Hematopoietic multipotent progenitor cell treated with erythropoietin and hydrocortisone succinate and interleukin-3 and kit ligand, for 4 days (in vitro differentiated cells): ENCODE measurements around the gene CDC20B.
"Not testable (repeated sequence)": the region's sequence is repeated elsewhere in the genome, so short reads cannot be mapped to it uniquely, and the experiment has no call there.

Source experiments
- DNase-seq: peaks from one replicate; pipeline ENCODE4 v3.0.0-alpha.2; 2015

The CDC20B gene

GRCh38 chr5:55160493-55161209 is 12.3 kb downstream of the CDC20B start:
- DNase-seq = no peak

GRCh38 chr5:55159763-55160492 is 13.0 kb downstream of the CDC20B start, which contains the start of gene GPX8:
GPX8 (plus strand) TSS chr5:55160171; CDS start chr5:55160193, 22 bp downstream.
- peak; percentile 70 for DNase-seq

GRCh38 chr5:55154873-55155272 is 18.1 kb downstream of the CDC20B start:
- no peak for DNase-seq

GRCh38 chr5:55151923-55152842 is 20.8 kb downstream of the CDC20B start:
- no peak for DNase-seq

GRCh38 chr5:55149308-55149795 is 23.6 kb downstream of the CDC20B start:
- no peak for DNase-seq

GRCh38 chr5:55146543-55147151 is 26.3 kb downstream of the CDC20B start:
- peak; percentile 90 for DNase-seq

- DNase-seq = no peak
Measured at GRCh38 chr5:55146080-55146479, 26.9 kb downstream of the CDC20B start.

DNA sequence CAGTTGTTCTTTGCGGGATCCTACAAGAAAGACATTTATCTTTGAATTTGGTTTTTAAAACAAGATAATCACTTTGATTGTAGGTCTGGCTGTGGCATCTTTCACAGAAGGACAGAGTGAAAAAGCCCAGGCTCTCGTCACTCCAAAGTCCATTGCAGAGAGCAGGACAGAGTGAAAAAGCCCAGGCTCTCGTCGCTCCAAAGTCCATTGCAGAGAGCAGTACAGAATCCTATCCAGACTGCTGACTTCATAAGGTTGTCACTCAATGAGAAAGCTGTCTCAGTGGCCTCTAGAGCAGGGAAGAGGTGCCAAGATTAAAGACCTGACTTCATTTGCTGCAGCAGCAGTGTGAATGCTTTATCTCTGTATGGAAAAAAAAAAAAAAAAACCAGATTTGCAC is 29.4 kb downstream of the CDC20B start:
- DNase-seq = no peak

GRCh38 chr5:55141945-55142690 is 30.9 kb downstream of the CDC20B start:
- peak; percentile 6 for DNase-seq

DNA sequence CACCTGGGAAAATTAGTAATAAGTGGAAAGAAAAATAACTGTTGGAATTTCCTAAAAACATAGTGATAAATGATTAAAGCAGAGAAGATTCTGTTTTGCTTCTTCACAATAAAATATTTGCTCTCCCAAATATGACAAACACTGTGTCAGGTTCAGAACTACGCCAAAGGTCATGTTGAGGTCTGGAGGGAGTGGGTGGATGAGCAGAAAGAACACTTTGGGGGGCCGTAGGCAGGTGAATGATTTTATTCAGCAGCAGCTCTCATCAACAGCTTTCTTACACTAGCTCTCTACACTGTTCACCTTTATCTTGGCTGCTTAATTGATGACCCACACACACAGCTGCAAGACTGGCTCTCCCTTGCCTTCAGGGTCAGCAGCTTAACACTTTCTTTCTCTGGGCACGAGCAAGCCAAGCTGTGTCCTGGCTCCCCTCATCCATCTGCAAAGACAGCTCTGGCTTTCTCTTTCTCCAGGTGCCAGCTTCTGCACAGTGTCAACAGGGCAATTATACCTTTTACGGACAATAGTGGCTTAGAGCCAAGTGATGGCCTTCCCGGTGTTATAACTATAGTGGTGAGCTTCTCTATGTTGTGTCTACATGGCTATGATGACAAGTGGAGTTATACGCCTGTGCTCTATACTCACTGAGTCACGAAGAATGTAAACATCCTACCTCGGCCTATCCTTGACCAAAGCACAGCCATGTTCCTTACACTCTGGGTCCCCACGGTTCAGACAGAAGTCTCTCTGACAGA is 31.9 kb downstream of the CDC20B start:
- DNase-seq = no peak

GRCh38 chr5:55136521-55136920 is 36.5 kb downstream of the CDC20B start:
- DNase-seq = no peak

- no peak for DNase-seq
Measured at GRCh38 chr5:55134053-55134722, 38.8 kb downstream of the CDC20B start.

- no peak for DNase-seq
Measured at GRCh38 chr5:55123365-55123764, 49.6 kb downstream of the CDC20B start.

GRCh38 chr5:55114061-55114460 is 58.9 kb downstream of the CDC20B start:
- no peak for DNase-seq

GRCh38 chr5:55113327-55113726 is 59.6 kb downstream of the CDC20B start:
- no peak for DNase-seq

DNA sequence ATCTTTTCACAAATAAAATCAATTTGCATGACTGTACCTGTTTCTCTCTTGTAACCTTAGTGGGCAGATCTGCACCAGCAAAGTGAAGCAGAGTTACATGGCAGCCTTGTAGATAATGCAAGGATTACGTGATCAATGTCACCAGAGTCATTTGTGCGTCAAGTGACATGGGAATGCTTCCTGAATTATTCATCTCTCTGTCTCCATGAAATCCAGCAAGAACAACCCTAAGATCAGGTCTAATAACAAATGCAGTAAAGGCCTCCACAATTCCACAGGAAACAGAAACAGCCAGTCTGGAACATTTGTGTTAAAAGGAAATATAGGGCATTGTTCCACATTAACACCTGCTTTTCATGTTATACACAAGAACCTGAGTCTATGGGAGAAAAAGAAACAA is 62.8 kb downstream of the CDC20B start:
- no peak for DNase-seq

DNA sequence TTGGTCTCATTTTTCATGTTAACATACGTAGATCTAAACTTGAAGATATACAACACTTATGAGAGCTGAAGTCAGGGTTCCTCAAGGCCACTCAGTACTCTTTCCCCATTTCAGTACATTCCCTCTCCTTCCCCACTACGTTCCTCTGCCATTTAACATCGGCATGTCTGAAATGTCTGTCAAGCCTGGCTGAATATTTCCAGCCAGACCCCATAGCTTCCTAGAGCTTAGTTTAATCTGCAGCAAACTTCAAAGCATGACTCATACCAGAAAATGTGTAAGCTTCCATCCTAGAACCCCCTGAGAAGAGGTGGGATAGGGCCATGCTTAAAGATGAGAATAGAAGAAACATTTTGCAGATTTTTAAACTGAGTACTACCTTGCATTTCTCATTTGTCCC is 64.3 kb downstream of the CDC20B start:
- DNase-seq = no peak

DNA sequence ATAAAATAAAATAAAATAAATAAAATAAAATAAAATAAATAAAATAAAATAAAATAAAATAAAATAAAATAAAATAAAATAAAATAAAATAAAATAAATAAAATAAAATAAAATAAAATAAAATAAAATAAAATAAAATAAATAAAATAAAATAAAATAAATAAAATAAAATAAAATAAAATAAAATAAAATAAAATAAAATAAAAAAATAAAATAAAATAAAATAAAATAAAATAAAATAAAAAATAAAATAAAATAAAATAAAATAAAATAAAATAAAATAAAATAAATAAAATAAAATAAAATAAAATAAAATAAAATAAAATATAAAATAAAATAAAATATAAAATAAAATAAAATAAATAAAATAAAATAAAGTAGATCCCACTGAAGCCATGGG is 67.0 kb downstream of the CDC20B start:
- not testable (repeated sequence) for DNase-seq

- DNase-seq = peak; percentile 85
Measured at GRCh38 chr5:55104946-55105701, 67.9 kb downstream of the CDC20B start.
